Erythroblast (primary cell): ENCODE results near the gene FCF1.

Experiments used
- DNase-seq, 2 experiments: peaks; one replicate each; lab custom pipeline; 2025; lab: John Stamatoyannopoulos, UW
- GATA1 ChIP-seq: IDR thresholded peaks from 2 replicates; pipeline ENCODE4 v1.6.1; 2011; ENCODE audit warnings: low read depth, mild to moderate bottlenecking, control low read depth, low read length, moderate library complexity
- POLR2A ChIP-seq: IDR thresholded peaks from 2 replicates; pipeline ENCODE4 v1.6.1; 2011; ENCODE audit warnings: mild to moderate bottlenecking, low read length

FCF1 gene

DNA sequence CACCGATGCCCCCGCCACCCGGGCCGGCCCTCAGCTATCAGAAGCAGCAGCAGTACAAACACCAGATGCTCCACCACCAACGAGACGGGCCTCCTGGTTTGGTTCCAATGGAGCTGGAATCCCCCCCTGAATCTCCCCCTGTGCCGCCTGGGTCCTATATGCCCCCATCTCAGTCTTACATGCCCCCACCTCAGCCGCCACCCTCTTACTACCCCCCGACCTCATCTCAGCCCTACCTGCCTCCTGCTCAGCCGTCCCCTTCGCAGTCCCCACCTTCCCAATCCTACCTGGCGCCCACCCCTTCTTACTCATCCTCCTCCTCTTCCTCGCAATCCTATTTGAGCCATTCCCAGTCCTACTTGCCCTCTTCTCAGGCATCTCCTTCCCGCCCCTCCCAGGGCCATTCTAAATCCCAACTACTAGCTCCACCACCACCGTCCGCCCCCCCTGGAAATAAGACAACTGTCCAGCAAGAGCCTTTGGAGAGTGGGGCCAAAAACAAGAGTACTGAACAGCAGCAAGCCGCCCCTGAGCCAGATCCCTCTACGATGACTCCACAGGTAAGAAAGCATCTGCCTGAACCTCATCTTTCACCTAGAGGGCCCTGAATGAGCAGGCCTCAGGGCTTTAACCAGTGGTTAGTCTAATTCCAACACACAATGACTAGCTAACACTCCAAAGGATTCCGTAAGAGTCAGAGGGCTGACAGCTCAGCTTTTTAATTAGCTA, 51.0 kb downstream of the FCF1 start:
- peak; percentile 49 to 55 for DNase-seq
- TF ChIP-seq POLR2A (no peak), GATA1 (no peak)

DNA sequence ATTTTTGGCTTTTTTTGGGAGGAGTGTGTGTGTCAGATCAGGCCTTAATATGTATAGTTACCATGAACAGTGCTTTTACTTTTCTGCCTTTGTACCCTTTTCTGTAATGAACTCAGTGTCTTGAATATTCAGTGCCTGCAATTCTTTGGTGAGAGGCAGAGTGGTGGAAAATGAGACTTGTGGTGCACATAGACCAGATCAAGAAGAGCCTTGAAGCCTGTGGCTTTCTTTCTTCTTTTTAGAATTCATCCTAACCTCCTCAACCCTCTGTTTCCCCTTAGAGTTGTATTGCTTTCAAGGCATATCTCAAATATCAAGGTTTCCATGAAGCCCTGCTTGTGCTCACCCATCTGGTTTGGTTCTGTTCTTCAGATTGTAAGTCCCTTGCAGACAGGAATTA, 52.8 kb downstream of the FCF1 start:
- DNase-seq, result peak; percentile 10 to 15
- TF ChIP-seq GATA1, result no peak
- no peak for TF ChIP-seq POLR2A

DNA sequence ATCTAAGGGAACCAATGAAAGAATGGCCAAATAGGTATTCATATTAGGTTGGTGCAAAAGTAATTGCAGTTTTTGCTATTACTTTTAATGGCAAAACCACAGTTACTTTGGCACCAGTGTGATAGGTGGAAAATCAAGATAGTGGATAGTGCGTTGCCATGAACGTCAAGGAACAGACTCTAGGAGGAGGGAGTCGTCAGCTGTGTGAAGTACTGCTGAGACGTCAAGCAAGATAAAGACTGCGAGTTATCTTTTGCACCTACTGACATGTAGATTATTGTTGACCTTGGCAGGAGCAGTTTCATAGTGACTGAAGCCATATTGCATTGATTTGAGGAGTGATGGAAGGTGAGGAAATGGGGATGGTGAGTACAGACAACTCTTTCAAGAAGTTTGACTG, 58.5 kb downstream of the FCF1 start:
- DNase-seq, result peak; percentile 32 to 80
- TF ChIP-seq GATA1 (no peak), POLR2A (no peak)

DNA sequence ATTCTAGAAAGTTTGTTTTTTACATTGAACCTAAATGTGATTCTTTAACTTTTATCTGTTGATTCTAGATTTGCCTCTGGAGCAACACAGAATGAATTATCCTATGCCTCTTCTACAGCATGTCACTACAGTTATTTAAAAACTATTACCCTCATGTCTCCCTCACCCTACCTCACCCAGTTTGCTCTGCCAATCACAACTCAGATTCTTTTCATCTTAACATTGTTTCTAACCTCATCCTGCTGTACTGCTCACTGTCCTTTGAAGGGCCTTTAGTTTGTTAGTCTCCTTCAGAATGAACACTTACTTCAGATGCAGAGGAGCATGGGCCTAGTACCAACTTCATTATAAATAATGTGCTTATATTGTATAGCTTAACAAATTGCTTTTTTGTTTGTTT, 71.7 kb downstream of the FCF1 start:
- DNase-seq, result no peak
- TF ChIP-seq GATA1, result no peak
- TF ChIP-seq POLR2A, result no peak

DNA sequence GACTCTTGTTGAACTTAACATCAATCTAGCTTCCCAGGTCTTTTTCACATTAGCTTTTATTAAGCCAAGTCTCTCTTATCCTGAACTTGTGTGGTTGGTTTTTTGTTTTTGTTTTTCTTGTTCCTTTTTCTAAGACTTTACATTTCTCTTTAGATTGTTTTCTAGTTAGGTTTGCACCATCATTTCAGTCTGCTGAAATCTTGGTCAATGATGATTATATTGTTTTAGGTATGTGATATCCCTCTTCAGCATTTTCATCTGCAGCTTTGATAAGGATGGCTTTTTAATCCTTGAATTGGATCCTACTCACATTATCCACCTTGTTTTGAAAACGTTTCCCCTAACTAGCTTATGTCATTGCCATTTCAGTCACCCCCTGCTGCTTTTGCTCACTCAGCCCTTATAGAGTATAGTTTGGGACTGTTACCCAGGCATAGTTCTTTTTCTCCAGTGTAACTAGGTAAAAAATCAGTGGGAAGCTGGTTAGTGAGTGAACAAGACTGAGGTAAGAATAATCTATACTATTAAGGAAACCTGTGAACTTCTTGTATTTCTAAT, 72.2 kb downstream of the FCF1 start:
- no peak for TF ChIP-seq GATA1
- TF ChIP-seq POLR2A, result no peak
- DNase-seq, result no peak

DNA sequence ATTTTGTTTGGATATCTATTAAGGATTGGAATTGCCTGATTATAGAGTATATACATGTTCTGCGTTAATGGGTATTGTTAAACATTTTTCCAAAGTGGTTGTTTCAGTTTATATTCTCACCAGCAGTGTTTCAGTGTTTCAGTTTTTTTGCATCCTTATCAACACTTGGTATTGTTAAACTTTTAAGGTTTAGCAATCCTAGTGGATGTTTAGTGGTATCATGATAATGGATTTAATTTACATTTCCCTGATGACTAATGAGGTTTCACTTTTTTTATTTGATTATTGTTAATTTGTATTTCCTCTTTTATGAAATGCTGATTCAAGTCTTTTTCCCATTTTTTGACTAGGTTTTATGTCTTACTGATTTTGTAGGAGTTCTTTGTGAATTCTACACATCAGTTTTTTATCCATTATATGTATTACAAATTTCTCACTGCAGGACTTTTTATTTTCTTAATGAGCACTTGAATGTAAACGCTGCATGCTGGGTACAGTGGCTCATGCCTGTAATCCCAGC, 73.9 kb downstream of the FCF1 start:
- DNase-seq, result no peak
- TF ChIP-seq POLR2A (no peak), GATA1 (no peak)
